DOHH2 (cell line): ENCODE results near the gene SERPINH1.

Source experiments
- H3F3A ChIP-seq: fragments of 200-600 bp; sonication (generic), shearing (Covaris generic); 2 replicates; pipeline ENCODE4 v1.6.0; 2016; ENCODE audit warnings: antibody characterized with exemption, mild to moderate bottlenecking; ENCODE audit not compliant: control insufficient read depth, insufficient read depth
- H3K27ac ChIP-seq: fragments of 200-600 bp; sonication (generic); 2 replicates; pipeline ENCODE4 v1.5.1; 2014; ENCODE audit warnings: low read depth, mild to moderate bottlenecking, low read length, moderate library complexity
- H3K27me3 ChIP-seq: fragments of 200-600 bp; sonication (generic); 2 replicates; pipeline ENCODE4 v1.6.1; 2014; ENCODE audit warnings: mild to moderate bottlenecking, low read length, mixed read lengths; ENCODE audit not compliant: control insufficient read depth
- H3K36me3 ChIP-seq: fragments of 200-600 bp; sonication (generic); 2 replicates; pipeline ENCODE4 v1.6.1; 2014; ENCODE audit warnings: mild to moderate bottlenecking, low read length, moderate library complexity, mixed read lengths; ENCODE audit not compliant: control insufficient read depth
- H3K4me1 ChIP-seq: fragments of 200-600 bp; sonication (generic); 2 replicates; pipeline ENCODE4 v1.6.1; 2014; ENCODE audit warnings: mild to moderate bottlenecking, low read length, mixed read lengths; ENCODE audit not compliant: control insufficient read depth
- H3K4me2 ChIP-seq: fragments of 200-600 bp; sonication (generic); 2 replicates; pipeline ENCODE4 v1.6.0; 2014; ENCODE audit warnings: mild to moderate bottlenecking, low read length, moderate library complexity
- H3K4me3 ChIP-seq: fragments of 200-600 bp; sonication (generic); 2 replicates; pipeline ENCODE4 v1.5.1; 2014; ENCODE audit warnings: mild to moderate bottlenecking, low read length, mixed read lengths
- H3K79me2 ChIP-seq: fragments of 200-600 bp; sonication (generic); 2 replicates; pipeline ENCODE4 v1.6.1; 2014; ENCODE audit warnings: mild to moderate bottlenecking, low read length, mixed read lengths; ENCODE audit not compliant: control insufficient read depth
- H3K9me2 ChIP-seq: fragments of 200-600 bp; sonication (generic); replicated peaks from 2 replicates; pipeline ENCODE4 v1.6.1; 2014; ENCODE audit warnings: mild to moderate bottlenecking, low read length, mixed read lengths; ENCODE audit not compliant: control insufficient read depth
- H3K9me3 ChIP-seq: fragments of 200-600 bp; sonication (generic); 2 replicates; pipeline ENCODE4 v1.6.1; 2014; ENCODE audit warnings: antibody characterized with exemption, low read length, mixed read lengths; ENCODE audit not compliant: control insufficient read depth, insufficient read depth
- H4K20me1 ChIP-seq: fragments of 200-600 bp; sonication (generic); 2 replicates; pipeline ENCODE4 v1.6.0; 2014; ENCODE audit warnings: low read depth, mild to moderate bottlenecking, antibody characterized with exemption, low read length, moderate library complexity; ENCODE audit not compliant: control insufficient read depth, insufficient read depth
- EZH2phosphoT487 ChIP-seq: fragments of 200-600 bp; sonication (generic); IDR thresholded peaks from 2 replicates; pipeline ENCODE4 v1.6.1; 2017; ENCODE audit warnings: borderline replicate concordance, mild to moderate bottlenecking, antibody characterized with exemption, low read length, moderate library complexity, mixed read lengths
- TF ChIP-seq, protein P1 (sequence below): fragments of 200-600 bp; sonication (generic); IDR thresholded peaks from one replicate; pipeline ENCODE4 v1.5.1; 2014; ENCODE audit warnings: antibody characterized with exemption, mild to moderate bottlenecking, low read depth, low read length; ENCODE audit not compliant: poor library complexity, severe bottlenecking

SERPINH1 gene

DNA sequence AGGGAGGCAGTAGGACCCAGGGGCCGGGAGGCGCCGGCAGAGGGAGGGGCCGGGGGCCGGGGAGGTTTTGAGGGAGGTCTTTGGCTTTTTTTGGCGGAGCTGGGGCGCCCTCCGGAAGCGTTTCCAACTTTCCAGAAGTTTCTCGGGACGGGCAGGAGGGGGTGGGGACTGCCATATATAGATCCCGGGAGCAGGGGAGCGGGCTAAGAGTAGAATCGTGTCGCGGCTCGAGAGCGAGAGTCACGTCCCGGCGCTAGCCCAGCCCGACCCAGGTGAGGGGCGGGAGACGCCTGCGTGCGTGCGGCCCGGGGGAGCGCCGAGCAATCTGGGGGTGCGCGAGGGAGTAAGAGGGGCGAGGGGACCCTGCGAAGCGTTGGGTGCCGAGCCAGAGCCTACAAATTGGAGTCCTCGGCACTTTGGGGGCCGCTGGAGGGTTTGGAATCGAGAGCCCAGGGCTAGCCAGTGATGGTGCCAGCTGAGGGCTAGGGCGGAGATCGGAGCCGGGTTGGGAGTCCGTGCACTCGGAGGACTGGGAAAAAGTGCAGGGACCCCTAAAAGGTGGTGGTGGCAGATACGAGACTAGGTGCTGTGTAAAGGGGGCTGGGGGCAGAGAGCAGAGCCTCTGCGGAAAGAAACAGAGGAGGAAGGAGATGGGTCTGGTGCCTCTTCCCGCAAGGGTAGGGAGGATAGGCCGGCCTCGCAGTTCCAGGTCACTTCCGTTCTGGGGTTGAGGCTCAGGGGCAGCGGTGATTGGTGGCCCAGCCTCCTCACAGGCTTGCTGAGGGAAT is at the start of gene SERPINH1:
SERPINH1 (plus strand) TSS at position 206 of the 788 bp plus-strand sequence. CDS start 4,097 bp downstream, outside the sequence.
- no peaks in the 10 kb centered on the region for H3K36me3 ChIP-seq
- H3F3A ChIP-seq: no peaks in the 10 kb centered on the region
- H3K4me3 ChIP-seq: peak within 1 kb of the TSS; percentile 69
- H3K9me2 ChIP-seq: no peaks in the 10 kb centered on the region
- H3K27ac ChIP-seq: no peak within 1 kb of the TSS
- H3K79me2 ChIP-seq: no peaks in the 10 kb centered on the region
- H3K27me3 ChIP-seq: peaks cover 41% of the 10 kb centered on the region
- peak; percentile 18; the same call in 1 of the 2 replicates for TF ChIP-seq EZH2phosphoT487
- TF ChIP-seq, protein P1, sequence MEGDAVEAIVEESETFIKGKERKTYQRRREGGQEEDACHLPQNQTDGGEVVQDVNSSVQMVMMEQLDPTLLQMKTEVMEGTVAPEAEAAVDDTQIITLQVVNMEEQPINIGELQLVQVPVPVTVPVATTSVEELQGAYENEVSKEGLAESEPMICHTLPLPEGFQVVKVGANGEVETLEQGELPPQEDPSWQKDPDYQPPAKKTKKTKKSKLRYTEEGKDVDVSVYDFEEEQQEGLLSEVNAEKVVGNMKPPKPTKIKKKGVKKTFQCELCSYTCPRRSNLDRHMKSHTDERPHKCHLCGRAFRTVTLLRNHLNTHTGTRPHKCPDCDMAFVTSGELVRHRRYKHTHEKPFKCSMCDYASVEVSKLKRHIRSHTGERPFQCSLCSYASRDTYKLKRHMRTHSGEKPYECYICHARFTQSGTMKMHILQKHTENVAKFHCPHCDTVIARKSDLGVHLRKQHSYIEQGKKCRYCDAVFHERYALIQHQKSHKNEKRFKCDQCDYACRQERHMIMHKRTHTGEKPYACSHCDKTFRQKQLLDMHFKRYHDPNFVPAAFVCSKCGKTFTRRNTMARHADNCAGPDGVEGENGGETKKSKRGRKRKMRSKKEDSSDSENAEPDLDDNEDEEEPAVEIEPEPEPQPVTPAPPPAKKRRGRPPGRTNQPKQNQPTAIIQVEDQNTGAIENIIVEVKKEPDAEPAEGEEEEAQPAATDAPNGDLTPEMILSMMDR: no peak
- H3K4me1 ChIP-seq: peaks cover 16% of the 10 kb centered on the region
- no peaks in the 10 kb centered on the region for H3K9me3 ChIP-seq
- H3K4me2 ChIP-seq: peak within 1 kb of the TSS; percentile 92
- no peaks in the 10 kb centered on the region for H4K20me1 ChIP-seq

DNA sequence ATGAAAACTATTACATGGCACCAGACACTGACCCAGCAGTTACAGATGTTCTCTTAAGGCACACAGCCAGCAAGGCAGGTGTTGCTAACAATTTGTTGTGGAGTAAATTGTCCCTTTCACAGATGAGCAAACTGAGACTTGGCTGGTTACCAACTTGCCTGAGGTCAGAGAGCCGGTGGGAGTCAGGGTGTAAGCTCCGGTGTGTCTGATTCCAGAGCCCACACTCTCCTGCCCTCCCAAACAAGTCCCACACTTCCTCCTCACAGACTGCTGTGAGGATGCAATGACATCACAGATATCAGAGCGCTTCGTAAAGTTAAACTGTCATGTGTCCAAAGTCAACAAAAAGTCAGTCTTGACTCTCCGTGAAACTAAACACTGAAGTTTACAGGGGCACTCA is 48.8 kb upstream of the SERPINH1 start:
- Histone ChIP-seq H3F3A (no peaks in the 10 kb centered on the region), H3K79me2 (no peaks in the 10 kb centered on the region), H4K20me1 (0 out of 2 replicates have a peak, but pooled peaks cover 2% of the 10 kb centered on the region), H3K27me3 (peaks cover 3% of the 10 kb centered on the region; the same call in 1 of the 2 replicates), H3K36me3 (no peaks in the 10 kb centered on the region), H3K4me2 (no peak overlapping the region), H3K9me2 (no peaks in the 10 kb centered on the region), H3K9me3 (no peaks in the 10 kb centered on the region), H3K4me3 (no peak overlapping the region), H3K4me1 (peaks cover 30% of the 10 kb centered on the region), H3K27ac (no peak overlapping the region)
- TF ChIP-seq EZH2phosphoT487: no peak
- TF ChIP-seq, protein P1: no peak

DNA sequence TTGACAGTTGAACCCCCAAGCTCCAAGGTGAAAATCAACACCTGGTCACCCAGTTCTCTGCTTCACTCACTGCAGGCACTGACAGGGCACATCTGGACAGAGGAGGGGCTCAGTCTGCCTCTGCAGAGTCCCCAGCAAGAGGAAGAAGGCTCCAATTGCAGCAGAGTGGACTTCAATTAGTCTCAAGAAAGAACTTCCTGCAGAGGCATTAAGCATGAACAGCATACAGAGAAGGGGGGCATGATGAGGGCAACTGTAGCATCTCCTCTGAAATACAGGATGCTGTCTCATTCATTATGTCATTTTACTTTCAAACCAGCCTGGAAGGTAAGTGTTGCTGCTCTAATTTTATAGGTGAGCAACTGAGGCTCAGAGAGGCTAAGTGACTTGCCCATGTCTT is 47.5 kb upstream of the SERPINH1 start:
- H3K4me1 ChIP-seq: peaks cover 19% of the 10 kb centered on the region
- peaks cover 3% of the 10 kb centered on the region; the same call in 1 of the 2 replicates for H3K27me3 ChIP-seq
- H3K9me3 ChIP-seq: no peaks in the 10 kb centered on the region
- H3K27ac ChIP-seq: no peak overlapping the region
- H3K36me3 ChIP-seq: no peaks in the 10 kb centered on the region
- no peaks in the 10 kb centered on the region for H3K9me2 ChIP-seq
- H3K4me2 ChIP-seq: peak overlapping the region; percentile 37
- no peaks in the 10 kb centered on the region for H3K79me2 ChIP-seq
- TF ChIP-seq, protein P1: no peak
- no peak for TF ChIP-seq EZH2phosphoT487
- H4K20me1 ChIP-seq: 0 out of 2 replicates have a peak, but pooled peaks cover 2% of the 10 kb centered on the region
- no peak overlapping the region for H3K4me3 ChIP-seq
- H3F3A ChIP-seq: no peaks in the 10 kb centered on the region
